GM12865 (cell line): Measurements from ENCODE around the gene SLIRP.
A peak's percentile ranks its signal among the peaks of the same experiment; 100 is the strongest.

Experiments
- DNase-seq: peaks from one replicate; pipeline ENCODE4 v3.0.0; 2010; ENCODE audit warnings: low read depth
- H3K4me3 ChIP-seq: 2 replicates; pipeline ENCODE4 v1.5.1; 2011; ENCODE audit warnings: mild to moderate bottlenecking, low read depth, low read length, control low read depth
- TF ChIP-seq, protein P1 (sequence below): IDR thresholded peaks from 2 replicates; pipeline ENCODE4 v1.5.1; 2011; ENCODE audit warnings: low read length, control low read depth, low read depth, inconsistent platforms; ENCODE audit not compliant: insufficient read depth; ENCODE audit errors: missing control alignments

SLIRP gene

DNA sequence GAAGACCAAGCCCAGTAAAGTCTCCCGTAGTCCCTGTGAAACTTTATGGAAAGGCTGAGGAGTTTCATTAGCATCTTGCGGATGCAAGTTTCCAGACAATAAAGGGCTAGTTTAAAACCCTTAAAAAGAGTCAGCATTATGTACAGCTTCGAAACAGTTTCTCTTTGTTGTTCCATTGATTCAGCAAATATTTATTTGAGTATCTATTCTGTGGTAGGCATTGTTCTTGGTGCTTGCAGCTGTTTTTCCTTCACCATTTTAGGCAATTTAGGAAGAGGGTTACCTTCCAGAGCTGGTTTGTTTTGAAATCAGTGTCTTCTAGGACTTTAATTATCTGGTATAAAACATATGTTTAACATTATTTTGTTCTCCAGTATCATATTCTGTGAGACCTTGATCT is 1.5 kb downstream of the SLIRP start:
- TF ChIP-seq, protein P1, sequence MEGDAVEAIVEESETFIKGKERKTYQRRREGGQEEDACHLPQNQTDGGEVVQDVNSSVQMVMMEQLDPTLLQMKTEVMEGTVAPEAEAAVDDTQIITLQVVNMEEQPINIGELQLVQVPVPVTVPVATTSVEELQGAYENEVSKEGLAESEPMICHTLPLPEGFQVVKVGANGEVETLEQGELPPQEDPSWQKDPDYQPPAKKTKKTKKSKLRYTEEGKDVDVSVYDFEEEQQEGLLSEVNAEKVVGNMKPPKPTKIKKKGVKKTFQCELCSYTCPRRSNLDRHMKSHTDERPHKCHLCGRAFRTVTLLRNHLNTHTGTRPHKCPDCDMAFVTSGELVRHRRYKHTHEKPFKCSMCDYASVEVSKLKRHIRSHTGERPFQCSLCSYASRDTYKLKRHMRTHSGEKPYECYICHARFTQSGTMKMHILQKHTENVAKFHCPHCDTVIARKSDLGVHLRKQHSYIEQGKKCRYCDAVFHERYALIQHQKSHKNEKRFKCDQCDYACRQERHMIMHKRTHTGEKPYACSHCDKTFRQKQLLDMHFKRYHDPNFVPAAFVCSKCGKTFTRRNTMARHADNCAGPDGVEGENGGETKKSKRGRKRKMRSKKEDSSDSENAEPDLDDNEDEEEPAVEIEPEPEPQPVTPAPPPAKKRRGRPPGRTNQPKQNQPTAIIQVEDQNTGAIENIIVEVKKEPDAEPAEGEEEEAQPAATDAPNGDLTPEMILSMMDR, result no peak
- DNase-seq, result no peak
- peak overlapping the region; percentile 87 for H3K4me3 ChIP-seq

DNA sequence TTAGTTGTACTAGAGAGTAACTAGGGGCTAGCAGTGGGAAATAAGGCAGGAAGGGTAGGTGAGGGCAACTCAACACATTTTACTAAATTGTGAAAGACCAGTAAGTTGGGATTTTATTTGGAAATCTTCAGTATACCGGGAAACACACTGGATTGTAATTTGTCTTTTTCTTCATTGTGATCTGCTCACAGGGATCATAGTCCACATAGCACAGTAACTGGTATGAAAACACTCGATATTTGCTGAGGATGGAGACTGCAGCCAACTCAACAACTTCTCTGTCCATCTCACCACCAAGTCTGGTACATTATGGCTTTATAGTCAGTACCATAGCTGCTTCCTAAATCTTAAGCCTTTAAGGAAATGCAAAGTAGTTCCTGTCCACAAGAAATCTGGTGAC is 2.5 kb downstream of the SLIRP start:
- DNase-seq, result no peak
- H3K4me3 ChIP-seq, result no peak overlapping the region
- TF ChIP-seq, protein P1, result no peak

DNA sequence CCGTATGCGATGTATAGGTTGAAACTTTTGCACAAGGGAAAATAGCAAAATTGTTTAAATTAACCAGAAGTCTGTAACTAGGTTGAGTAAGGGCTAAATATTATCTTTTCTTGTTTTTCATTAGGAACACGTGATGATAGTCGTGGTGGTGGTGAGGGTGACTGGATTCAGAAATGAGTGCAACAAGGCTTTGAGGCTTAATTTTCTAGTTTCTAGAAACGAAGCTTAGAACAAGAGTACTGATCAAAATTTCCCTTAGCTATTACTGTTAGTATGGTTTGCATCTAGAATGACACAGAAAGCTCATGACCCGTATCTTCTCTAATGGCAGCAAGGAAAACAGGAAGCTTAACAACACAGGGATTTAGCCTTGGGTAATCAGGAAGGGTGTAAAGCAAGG is 7.0 kb downstream of the SLIRP start:
- H3K4me3 ChIP-seq, result no peak overlapping the region
- peak; percentile 66 for DNase-seq
- TF ChIP-seq, protein P1, result no peak

DNA sequence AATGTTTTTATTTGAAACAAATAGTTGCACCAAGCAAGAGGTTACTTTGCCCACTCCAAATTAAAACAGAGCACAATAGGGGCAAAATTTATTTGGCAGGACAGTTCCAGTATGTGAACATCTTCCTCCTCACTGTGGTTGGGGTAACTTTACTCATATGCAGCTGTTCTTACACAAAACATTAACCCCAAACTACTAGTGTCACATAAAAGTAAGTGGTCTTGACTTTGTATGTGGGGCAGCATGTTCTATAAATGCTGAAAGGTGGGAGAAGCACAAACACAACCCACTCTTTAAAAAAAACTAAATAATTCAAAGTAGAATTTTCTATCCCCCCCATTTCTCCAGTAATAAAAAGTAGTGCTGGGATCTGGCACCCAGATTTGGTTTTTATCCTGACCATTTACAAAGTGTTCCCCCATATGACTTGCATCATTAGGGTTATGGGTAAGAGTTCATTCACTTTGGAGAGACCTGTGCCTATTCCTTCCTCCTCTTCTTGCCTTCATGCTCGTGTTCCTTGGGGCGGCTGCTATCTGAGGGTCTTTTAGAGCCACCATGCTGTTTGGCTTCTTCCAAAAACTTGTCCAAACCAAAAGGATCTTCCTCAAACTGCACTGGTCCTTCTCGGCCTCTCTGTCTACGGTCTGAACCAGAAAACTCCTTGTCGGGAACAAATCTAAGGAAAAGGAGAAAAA is 9.9 kb downstream of the SLIRP start:
- TF ChIP-seq, protein P1, result no peak
- no peak overlapping the region for H3K4me3 ChIP-seq
- DNase-seq, result no peak

DNA sequence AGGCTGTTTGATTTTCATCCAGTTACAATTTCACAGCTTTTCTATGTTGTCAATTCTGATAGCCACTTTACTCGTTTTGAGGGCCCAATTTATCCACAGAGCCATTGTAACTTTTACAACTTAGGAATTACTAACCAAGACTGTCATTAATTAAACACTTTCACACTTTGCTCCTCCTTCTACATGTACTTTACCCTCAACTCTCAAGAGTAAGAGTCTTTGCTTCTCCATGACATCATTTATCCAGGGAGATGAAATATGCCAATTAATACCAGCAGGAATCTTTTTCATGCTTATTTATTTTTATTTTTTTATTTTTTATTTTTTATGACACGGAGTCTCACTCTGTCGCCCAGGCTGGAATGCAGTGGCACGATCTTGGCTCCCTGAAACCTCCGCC is 13.5 kb downstream of the SLIRP start:
- TF ChIP-seq, protein P1, result no peak

DNA sequence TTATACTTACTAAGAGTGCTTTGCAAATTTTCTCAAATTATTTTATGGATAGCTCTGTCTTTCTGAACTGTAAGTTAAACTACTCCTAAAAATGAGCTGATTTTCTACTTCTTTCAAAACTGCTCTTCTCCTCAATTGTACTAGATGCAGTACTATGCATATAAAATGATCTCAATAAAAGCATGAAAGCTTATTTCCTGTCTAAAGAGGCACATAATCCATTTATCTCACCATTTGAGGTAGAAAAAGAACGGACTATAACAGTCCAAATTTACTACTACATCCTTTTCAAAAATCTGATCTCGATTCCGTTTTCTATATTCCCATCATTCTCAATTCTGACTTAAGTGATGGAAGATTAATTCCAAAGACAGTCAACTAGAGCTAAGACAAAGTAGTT is 14.4 kb downstream of the SLIRP start:
- no peak for DNase-seq
- TF ChIP-seq, protein P1, result no peak
- H3K4me3 ChIP-seq, result no peak overlapping the region

More for the DNA sequence above, 13.5 kb downstream of the SLIRP start:
- DNase-seq, result no peak
- no peak overlapping the region for H3K4me3 ChIP-seq

DNA sequence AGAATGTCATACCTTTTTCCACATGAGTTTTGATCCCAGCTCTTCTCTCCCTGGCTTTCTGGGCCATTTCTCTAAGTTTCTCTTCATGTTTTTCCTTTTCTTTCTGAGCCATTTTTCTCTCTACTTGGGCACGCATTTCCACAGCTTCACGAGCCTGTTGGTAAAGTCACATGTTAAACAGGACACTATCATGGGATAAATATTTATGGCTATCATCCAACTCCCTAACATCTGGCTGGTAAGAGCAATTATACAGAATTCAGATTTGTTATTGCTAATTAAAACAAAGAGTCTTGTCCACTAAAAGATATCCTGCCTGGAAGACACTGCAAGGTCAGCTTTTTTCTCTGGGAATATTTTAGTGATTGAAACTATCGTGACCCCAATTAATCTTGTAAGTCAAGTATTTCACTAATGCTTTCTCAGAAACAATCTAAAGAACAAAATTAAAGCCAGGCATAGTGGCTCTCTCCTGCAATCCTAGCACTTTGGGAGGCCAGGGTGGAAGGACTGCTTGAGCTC is 23.1 kb downstream of the SLIRP start:
- H3K4me3 ChIP-seq, result no peak overlapping the region
- TF ChIP-seq, protein P1, result no peak
- no peak for DNase-seq
